HepG2 (cell line): Measurements from ENCODE around the gene OSM.

Experiments
- CTCF ChIP-seq: sonication (generic); formaldehyde crosslinking; IDR thresholded peaks from 2 replicates; pipeline ENCODE4 v1.5.0; 2020; ENCODE audit warnings: mild to moderate bottlenecking, missing genetic modification reagents, moderate library complexity
- MAX ChIP-seq: IDR thresholded peaks from 2 replicates; pipeline ENCODE4 v1.6.1; 2012; ENCODE audit warnings: inconsistent platforms
- MYC ChIP-seq: sonication (generic); formaldehyde crosslinking; IDR thresholded peaks from 2 replicates; pipeline ENCODE4 v1.9.0; 2021; ENCODE audit warnings: missing genetic modification reagents, borderline replicate concordance
- NFE2L2 ChIP-seq: fragments of 150-350 bp; IDR thresholded peaks from 2 replicates; pipeline ENCODE4 v1.6.1; 2014; ENCODE audit warnings: low read length
- NFIB ChIP-seq: sonication (generic); formaldehyde crosslinking; IDR thresholded peaks from 2 replicates; pipeline ENCODE4 v1.9.0; 2021; ENCODE audit warnings: missing genetic modification reagents, mild to moderate bottlenecking, borderline replicate concordance
- RFX5 ChIP-seq: IDR thresholded peaks from 2 replicates; pipeline ENCODE4 v1.6.1; 2011; ENCODE audit warnings: low read depth, low read length, improper control_type of control experiment
- THAP7 ChIP-seq: sonication (generic); formaldehyde crosslinking; IDR thresholded peaks from 2 replicates; pipeline ENCODE4 v1.8.1; 2023; ENCODE audit warnings: mild to moderate bottlenecking, missing genetic modification reagents
- ZBTB14 ChIP-seq: sonication (generic); formaldehyde crosslinking; IDR thresholded peaks from 2 replicates; pipeline ENCODE4 v1.4.0; 2020; ENCODE audit warnings: missing genetic modification reagents
- ZFX ChIP-seq: sonication (generic); formaldehyde crosslinking; IDR thresholded peaks from 2 replicates; pipeline ENCODE4 v1.4.0; 2020; ENCODE audit warnings: mild to moderate bottlenecking, low read depth, missing genetic modification reagents, moderate library complexity
- ZNF331 ChIP-seq: sonication (generic); formaldehyde crosslinking; IDR thresholded peaks from 2 replicates; pipeline ENCODE4 v1.4.0; 2020; ENCODE audit warnings: missing genetic modification reagents
- ZNF430 ChIP-seq: sonication (generic); formaldehyde crosslinking; IDR thresholded peaks from 2 replicates; pipeline ENCODE4 v1.9.0; 2021; ENCODE audit warnings: mild to moderate bottlenecking, missing genetic modification reagents
- ZNF570 ChIP-seq: sonication (generic); formaldehyde crosslinking; IDR thresholded peaks from 2 replicates; pipeline ENCODE4 v1.4.0; 2020; ENCODE audit warnings: mild to moderate bottlenecking, missing genetic modification reagents, borderline replicate concordance

GRCh38 chr22:30244066-30244465 lies 22.6 kb downstream of the OSM start:
- TF ChIP-seq ZNF331 (CRISPR knock-in tag) (no peak), ZFX (CRISPR knock-in tag) (no peak), THAP7 (CRISPR knock-in tag) (no peak), MYC (CRISPR knock-in tag) (no peak), ZNF570 (CRISPR knock-in tag) (no peak), ZBTB14 (no peak), RFX5 (no peak), ZNF430 (CRISPR knock-in tag) (no peak), CTCF (CRISPR knock-in tag) (no peak), NFIB (CRISPR knock-in tag) (no peak), MAX (no peak), NFE2L2 (no peak)
